Measurements from ENCODE around the gene VHLL.

The VHLL gene

GRCh38 chr1:156253634-156254033, 45.5 kb downstream of the VHLL start:
- no peak for DNase-seq

- DNase-seq, result no peak
These were observed 47.6 kb downstream of the VHLL start for GRCh38 chr1:156251527-156251926.

GRCh38 chr1:156249593-156249992, 49.5 kb downstream of the VHLL start:
- no peak for DNase-seq
